HCT116 (cell line): Measurements from ENCODE around the gene TBC1D8. TPM values are rescaled to one million over a fixed set of nuclear protein-coding genes. Genes with fewer than 3 reads are reported as not detected.

ENCODE experiments used
- ATAC-seq: fragments of 200-7000 bp; cut with Tn5 transposase; 2 replicates; pipeline ENCODE4 v1.9.1; 2020; ENCODE audit warnings: mild to moderate bottlenecking, moderate library complexity
- BruUV-seq: library from RNA; stranded (reverse); fragments of 400-500 nt; replicated peaks from 2 replicates; lab custom pipeline; 2021; lab: Mats Ljungman, UMichigan
- CTCF ChIA-PET: fragments of 300-600 bp; sonication (Branson Sonifier 250); formaldehyde crosslinking; loops from one replicate; lab custom pipeline; 2021; ENCODE audit warnings: antibody characterized with exemption; lab: Charles Lee
- POLR2A ChIA-PET: fragments of 300-600, 350-600 bp; sonication (Branson Sonifier 250); formaldehyde crosslinking; loops from one replicate; lab custom pipeline; 2021; ENCODE audit warnings: antibody characterized with exemption; lab: Charles Lee
- RAD21 ChIA-PET, 2 experiments: fragments of 300-600 bp; sonication (Branson Sonifier 250); formaldehyde crosslinking; loops; one replicate each; lab custom pipeline; 2023; ENCODE audit warnings: low total read pairs in 2 of 2; ENCODE audit not compliant: uncharacterized antibody in 2 of 2, unreplicated experiment in 2 of 2, low non-redundant PET in 1 of 2; lab: Charles Lee
- DNase-seq: peaks from one replicate; pipeline ENCODE4 v3.0.0-alpha.2; 2010; ENCODE audit warnings: low read depth, low spot score
- H2AFZ ChIP-seq: fragments of 200-600 bp; shearing (Covaris generic), sonication (generic); 2 replicates; pipeline ENCODE4 v1.6.1; 2017; ENCODE audit warnings: low read depth, mixed run types, mixed read lengths, antibody characterized with exemption, low read length; ENCODE audit not compliant: poor library complexity, severe bottlenecking
- H3K27ac ChIP-seq: 2 replicates; pipeline ENCODE4 v1.5.1; 2012; ENCODE audit warnings: low read depth, low read length
- H3K27me3 ChIP-seq: fragments of 200-600 bp; sonication (generic); 2 replicates; pipeline ENCODE4 v1.6.1; 2016; ENCODE audit warnings: mixed run types, low read length, mixed read lengths; ENCODE audit not compliant: insufficient read depth
- H3K36me3 ChIP-seq, 2 experiments: fragments of 200-500 bp in 1 of 2; fragments of 200-600 bp in 1 of 2; sonication (Bioruptor generic) in 1 of 2; sonication (generic) in 1 of 2; 2 replicates each; pipeline versions ENCODE4 v1.5.1 to v1.6.1; 2014 to 2016; ENCODE audit warnings: low read length in 2 of 2, inconsistent platforms in 1 of 2, mixed read lengths in 1 of 2, mixed run types in 1 of 2; ENCODE audit not compliant: insufficient read depth in 2 of 2, control insufficient read depth in 1 of 2
- H3K4me1 ChIP-seq, 2 experiments: fragments of 200-600 bp in 1 of 2; sonication (generic) in 1 of 2; 2 replicates each; pipeline versions ENCODE4 v1.5.1 to v1.6.1; 2012 to 2017; ENCODE audit warnings: low read length in 2 of 2, inconsistent platforms in 1 of 2, mild to moderate bottlenecking in 1 of 2, mixed read lengths in 1 of 2, mixed run types in 1 of 2, moderate library complexity in 1 of 2; ENCODE audit not compliant: insufficient read depth in 2 of 2, control insufficient read depth in 1 of 2
- H3K4me2 ChIP-seq: fragments of 200-600 bp; sonication (generic); 2 replicates; pipeline ENCODE4 v1.6.1; 2017; ENCODE audit warnings: mixed run types, low read length, mixed read lengths
- H3K4me3 ChIP-seq, 2 experiments: fragments of 200-600 bp in 1 of 2; sonication (generic) in 1 of 2; replicated peaks in 1 of 2; 2 replicates each; pipeline ENCODE4 v1.5.1; 2011 to 2016; ENCODE audit warnings: low read length in 2 of 2, control low read depth in 1 of 2, low read depth in 1 of 2, mild to moderate bottlenecking in 1 of 2, mixed read lengths in 1 of 2, mixed run types in 1 of 2
- H3K79me2 ChIP-seq: fragments of 200-600 bp; sonication (generic); 2 replicates; pipeline ENCODE4 v1.6.1; 2017; ENCODE audit warnings: mild to moderate bottlenecking, mixed run types, low read length, moderate library complexity, mixed read lengths; ENCODE audit not compliant: insufficient read depth
- H3K9ac ChIP-seq: fragments of 200-600 bp; sonication (generic); 2 replicates; pipeline ENCODE4 v1.6.1; 2016; ENCODE audit warnings: low read length, mixed read lengths
- H3K9me2 ChIP-seq: fragments of 200-600 bp; sonication (generic), shearing (Covaris generic); 2 replicates; pipeline ENCODE4 v1.6.1; 2017; ENCODE audit warnings: mixed run types, mild to moderate bottlenecking, moderate library complexity; ENCODE audit not compliant: insufficient read depth
- H3K9me3 ChIP-seq, 2 experiments: fragments of 200-500 bp in 1 of 2; fragments of 200-600 bp in 1 of 2; sonication (Bioruptor generic) in 1 of 2; sonication (generic) in 1 of 2; 2 replicates each; pipeline ENCODE4 v1.6.1; 2014 to 2017; ENCODE audit warnings: low read length in 2 of 2, mixed read lengths in 2 of 2, inconsistent platforms in 1 of 2, low read depth in 1 of 2, mild to moderate bottlenecking in 1 of 2, mixed run types in 1 of 2, moderate library complexity in 1 of 2; ENCODE audit not compliant: control insufficient read depth in 1 of 2, insufficient read depth in 1 of 2
- H4K20me1 ChIP-seq: fragments of 200-600 bp; sonication (generic), shearing (Covaris generic); 2 replicates; pipeline ENCODE4 v1.6.1; 2017; ENCODE audit warnings: mixed run types, mild to moderate bottlenecking, moderate library complexity; ENCODE audit not compliant: insufficient read depth
- CBX3 ChIP-seq: IDR thresholded peaks from 2 replicates; pipeline ENCODE4 v1.6.1; 2012; ENCODE audit warnings: low read depth
- EGR1 ChIP-seq: IDR thresholded peaks from 2 replicates; pipeline ENCODE4 v1.6.1; 2012; ENCODE audit warnings: low read depth
- ELF1 ChIP-seq: IDR thresholded peaks from 2 replicates; pipeline ENCODE4 v1.6.1; 2012; ENCODE audit warnings: low read depth, borderline replicate concordance
- EZH2 ChIP-seq: fragments of 200-600 bp; sonication (generic); IDR thresholded peaks from 2 replicates; pipeline ENCODE4 v1.6.1; 2017; ENCODE audit warnings: antibody characterized with exemption, mixed run types
- EZH2phosphoT487 ChIP-seq: fragments of 200-600 bp; IDR thresholded peaks from 2 replicates; pipeline ENCODE4 v1.6.1; 2018; ENCODE audit warnings: antibody characterized with exemption, borderline replicate concordance
- FOSL1 ChIP-seq: IDR thresholded peaks from 2 replicates; pipeline ENCODE4 v1.6.1; 2012; ENCODE audit warnings: low read depth
- JUND ChIP-seq: IDR thresholded peaks from 2 replicates; pipeline ENCODE4 v1.6.1; 2012
- MAX ChIP-seq: IDR thresholded peaks from 2 replicates; pipeline ENCODE4 v1.6.1; 2012
- POLR2A ChIP-seq: IDR thresholded peaks from 2 replicates; pipeline ENCODE4 v1.7.0; 2011; ENCODE audit warnings: borderline replicate concordance; ENCODE audit not compliant: insufficient read depth, insufficient read length; ENCODE audit errors: extremely low read depth
- POLR2AphosphoS5 ChIP-seq: IDR thresholded peaks from 2 replicates; pipeline ENCODE4 v1.6.1; 2011; ENCODE audit warnings: mild to moderate bottlenecking, low read depth, low read length, moderate library complexity
- REST ChIP-seq: IDR thresholded peaks from 2 replicates; pipeline ENCODE4 v1.6.1; 2012; ENCODE audit warnings: low read depth
- SIN3A ChIP-seq: IDR thresholded peaks from 2 replicates; pipeline ENCODE4 v1.6.1; 2012; ENCODE audit warnings: low read depth
- SRF ChIP-seq: IDR thresholded peaks from 2 replicates; pipeline ENCODE4 v1.6.1; 2012; ENCODE audit warnings: low read depth
- TCF7L2 ChIP-seq: IDR thresholded peaks from 2 replicates; pipeline ENCODE4 v1.7.0; 2011; ENCODE audit warnings: borderline replicate concordance, inconsistent platforms; ENCODE audit not compliant: insufficient read depth, insufficient read length; ENCODE audit errors: extremely low read depth
- YY1 ChIP-seq: IDR thresholded peaks from 2 replicates; pipeline ENCODE4 v1.6.1; 2011; ENCODE audit warnings: low read length, low read depth, moderate library complexity, mild to moderate bottlenecking; ENCODE audit not compliant: insufficient replicate concordance; ENCODE audit errors: extremely low read depth
- ZBTB33 ChIP-seq: IDR thresholded peaks from 2 replicates; pipeline ENCODE4 v1.6.1; 2011; ENCODE audit warnings: mild to moderate bottlenecking, low read length, moderate library complexity; ENCODE audit not compliant: insufficient replicate concordance; ENCODE audit errors: extremely low read depth
- ZFX ChIP-seq: fragments of 450-650 bp; IDR thresholded peaks from 2 replicates; pipeline ENCODE4 v1.6.1; 2017
- ZNF274 ChIP-seq: fragments of 200-500 bp; sonication (Bioruptor generic); IDR thresholded peaks from 2 replicates; pipeline ENCODE4 v1.6.1; 2014; ENCODE audit warnings: mild to moderate bottlenecking, low read depth, low read length, inconsistent platforms
- intact Hi-C: fragments of 100-400 bp; cut with micrococcal nuclease; formaldehyde crosslinking; loops from 2 replicates; pipeline ENCODE4 v1.10.0; 2022
- total RNA-seq: library from RNA; stranded (reverse); gene quantifications from one replicate; pipeline ENCODE4 v1.2.1, GENCODE V29; 2021; ENCODE audit not compliant: unreplicated experiment

TBC1D8 gene
- total RNA-seq, 1 experiment from 2014 or later: 44.0 TPM

GRCh38 chr2:100963026-100963375, 188.2 kb downstream of the TBC1D8 start:
- intact Hi-C loops: no loop called here

More at GRCh38 chr2:100963026-100963375, 188.2 kb downstream of the TBC1D8 start:
- no peak for DNase-seq
- no TSS peak for BruUV-seq
- Histone ChIP-seq H3K4me1 (no peaks in the 10 kb centered on the region), H3K27ac (no peak overlapping the region), H3K36me3 (no peaks in the 10 kb centered on the region), H3K9ac (no peak overlapping the region), H2AFZ (no peak overlapping the region), H3K79me2 (no peaks in the 10 kb centered on the region), H3K4me3 (no peak overlapping the region), H3K27me3 (no peaks in the 10 kb centered on the region), H3K4me2 (no peak overlapping the region), H3K9me2 (no peaks in the 10 kb centered on the region), H3K9me3 (no peaks in the 10 kb centered on the region), H4K20me1 (no peaks in the 10 kb centered on the region)
- POLR2A ChIA-PET: no interaction called here
- CTCF ChIA-PET: no interaction called here
- RAD21 ChIA-PET: no interaction called here
- no peak for ATAC-seq
- TF ChIP-seq CBX3 (no peak), TCF7L2 (no peak), EGR1 (no peak), POLR2A (no peak), FOSL1 (no peak), REST (no peak), YY1 (no peak), ZFX (no peak), ZNF274 (no peak), ELF1 (no peak), SRF (no peak), EZH2 (no peak), POLR2AphosphoS5 (no peak), MAX (no peak), ZBTB33 (no peak), SIN3A (no peak), EZH2phosphoT487 (no peak), JUND (no peak)
